ENCODE measurements around the gene HORMAD2. TPM values are rescaled to one million over a fixed set of nuclear protein-coding genes. Genes with fewer than 3 reads are reported as not detected.

The HORMAD2 gene
- total and polyA plus RNA-seq, 2 donors (not counting 1 experiment from before 2014, with no cell fraction given): not detected

- no peak overlapping the region for H2AFZ ChIP-seq (ENCODE audit: insufficient read depth, low read depth, low read length, poor library complexity, severe bottlenecking)
- no peaks in the 10 kb centered on the region for H3K79me2 ChIP-seq (ENCODE audit: control insufficient read depth, insufficient read depth, low read length)
- no peak overlapping the region for H3K4me2 ChIP-seq (replicated peaks; ENCODE audit: low read depth, low read length, poor library complexity, severe bottlenecking)
- H3K9me3 ChIP-seq (ENCODE audit: control extremely low read depth in 1 of 3, control insufficient read depth in 2 of 3, insufficient read depth in 1 of 3, low read length in 2 of 3): no peaks in the 10 kb centered on the region
- ATAC-seq (ENCODE audit: low read depth): no peak
- TF ChIP-seq EZH2 (IDR thresholded peaks at IDR 0.05; ENCODE audit: borderline replicate concordance, insufficient read depth, low read depth, low read length, poor library complexity, severe bottlenecking): no peak
- no peak for TF ChIP-seq CTCF (IDR thresholded peaks at IDR 0.05)
- intact Hi-C loops (cut with micrococcal nuclease): no loop called here
- Mint-ChIP-seq H3K9me3 (ENCODE audit: insufficient read depth) (no peaks in the 10 kb centered on the region), H3K4me3 (no peak overlapping the region), H3K4me1 (no peaks in the 10 kb centered on the region), H3K27ac (no peak overlapping the region), H3K27me3 (peaks cover 20% of the 10 kb centered on the region)
- peaks cover 3 to 4% of the 10 kb centered on the region in 2 donors for H3K4me1 ChIP-seq (ENCODE audit: control insufficient read depth in 2 of 2, insufficient read depth in 2 of 2, low read length in 2 of 2)
- no peaks in the 10 kb centered on the region for H4K20me1 ChIP-seq (ENCODE audit: control insufficient read depth, insufficient read depth, low read length, poor library complexity, severe bottlenecking)
- no peak for DNase-seq
- no peak overlapping the region for H3K27ac ChIP-seq (ENCODE audit: low read length in 2 of 2)
- no peaks in the 10 kb centered on the region for H3K36me3 ChIP-seq (replicated peaks in 1 of 2; ENCODE audit: control extremely low read depth in 1 of 2, control insufficient read depth in 1 of 2, extremely low read depth in 1 of 2, insufficient read depth in 2 of 2, low read length in 1 of 2)
- no peak overlapping the region for H3K9ac ChIP-seq (ENCODE audit: low read length)
- ChIA-PET CTCF (no interaction called here), POLR2A (no interaction called here)
- H3K4me3 ChIP-seq (ENCODE audit: control extremely low read depth in 1 of 5, extremely low read depth in 1 of 5, insufficient read depth in 1 of 5, low read depth in 2 of 5, low read length in 4 of 5): no peak overlapping the region
- WGBS (ENCODE audit: insufficient coverage): no CpG with 5 or more reads among the region's 1 CpG
- no peaks in the 10 kb centered on the region for H3K27me3 ChIP-seq (replicated peaks in 1 of 4; ENCODE audit: control extremely low read depth in 1 of 4, control insufficient read depth in 3 of 4, insufficient read depth in 4 of 4, low read length in 3 of 4)
Measured at GRCh38 chr22:30158277-30158676, 78.0 kb downstream of the HORMAD2 start.

DNA sequence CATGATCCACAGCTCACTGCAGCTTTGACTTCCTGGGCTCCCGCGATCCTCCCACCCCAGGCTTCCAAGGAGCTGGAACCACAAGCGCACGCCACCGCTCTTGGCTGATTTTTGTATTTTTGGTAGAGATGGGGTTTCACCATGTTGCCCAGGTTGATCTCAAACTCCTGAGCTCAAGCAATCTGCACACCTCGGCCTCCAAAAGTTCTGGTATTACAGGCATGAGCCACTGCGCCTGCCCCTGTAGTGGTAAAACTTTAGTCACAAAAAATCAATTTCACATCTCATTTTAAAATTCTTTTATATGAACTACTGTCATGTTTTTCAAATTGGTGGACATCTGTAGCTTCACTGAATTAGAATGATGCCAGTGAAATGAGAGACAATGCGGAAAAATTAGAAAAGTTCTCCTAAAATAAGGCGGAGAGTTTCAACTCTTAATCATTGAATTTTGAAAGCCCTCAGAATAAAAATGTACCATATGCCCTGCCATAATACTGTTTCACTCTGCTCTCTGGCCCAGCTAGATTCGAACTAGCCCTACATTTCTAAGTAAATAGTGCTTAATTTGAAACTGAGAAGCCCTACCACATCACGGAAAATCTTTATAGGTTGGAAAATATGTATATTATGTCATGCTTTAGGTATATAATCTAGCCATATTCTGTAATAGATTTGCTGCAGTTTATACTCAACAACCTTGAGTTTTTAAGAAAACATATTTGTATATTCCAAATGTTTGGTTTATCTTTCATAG, 78.7 kb downstream of the HORMAD2 start:
- peaks cover 0 to under 1% of the 10 kb centered on the region in 2 donors for H3K4me1 ChIP-seq (ENCODE audit: control insufficient read depth in 2 of 2, insufficient read depth in 2 of 2, low read length in 2 of 2)
- intact Hi-C loops (cut with micrococcal nuclease): no loop called here
- H4K20me1 ChIP-seq (ENCODE audit: control insufficient read depth, insufficient read depth, low read length, poor library complexity, severe bottlenecking): no peaks in the 10 kb centered on the region
- TF ChIP-seq EZH2 (IDR thresholded peaks at IDR 0.05; ENCODE audit: borderline replicate concordance, insufficient read depth, low read depth, low read length, poor library complexity, severe bottlenecking) (no peak), CTCF (IDR thresholded peaks at IDR 0.05) (no peak)
- no peak overlapping the region for H2AFZ ChIP-seq (ENCODE audit: insufficient read depth, low read depth, low read length, poor library complexity, severe bottlenecking)
- no peak overlapping the region for H3K9ac ChIP-seq (ENCODE audit: low read length)
- H3K36me3 ChIP-seq (replicated peaks in 1 of 2; ENCODE audit: control extremely low read depth in 1 of 2, control insufficient read depth in 1 of 2, extremely low read depth in 1 of 2, insufficient read depth in 2 of 2, low read length in 1 of 2): no peaks in the 10 kb centered on the region
- no peaks in the 10 kb centered on the region for H3K9me3 ChIP-seq (ENCODE audit: control extremely low read depth in 1 of 3, control insufficient read depth in 2 of 3, insufficient read depth in 1 of 3, low read length in 2 of 3)
- H3K79me2 ChIP-seq (ENCODE audit: control insufficient read depth, insufficient read depth, low read length): no peaks in the 10 kb centered on the region
- no peak overlapping the region for H3K27ac Mint-ChIP-seq
- POLR2A ChIA-PET: no interaction called here
- no peak overlapping the region for H3K4me3 Mint-ChIP-seq
- H3K27me3 Mint-ChIP-seq: peaks cover 24% of the 10 kb centered on the region
- no peak overlapping the region for H3K4me2 ChIP-seq (replicated peaks; ENCODE audit: low read depth, low read length, poor library complexity, severe bottlenecking)
- 77% methylated on average over 3 of the region's 11 CpGs for WGBS (ENCODE audit: insufficient coverage)
- DNase-seq: no peak
- CTCF ChIA-PET: no interaction called here
- H3K27me3 ChIP-seq (replicated peaks in 1 of 4; ENCODE audit: control extremely low read depth in 1 of 4, control insufficient read depth in 3 of 4, insufficient read depth in 4 of 4, low read length in 3 of 4): no peaks in the 10 kb centered on the region
- H3K4me1 Mint-ChIP-seq: no peaks in the 10 kb centered on the region
- H3K9me3 Mint-ChIP-seq (ENCODE audit: insufficient read depth): no peaks in the 10 kb centered on the region
- no peak overlapping the region for H3K27ac ChIP-seq (ENCODE audit: low read length in 2 of 2)
- no peak overlapping the region for H3K4me3 ChIP-seq (ENCODE audit: control extremely low read depth in 1 of 5, extremely low read depth in 1 of 5, insufficient read depth in 1 of 5, low read depth in 2 of 5, low read length in 4 of 5)
- ATAC-seq (ENCODE audit: low read depth): no peak

Data from B cell (primary cell).